ENCODE measurements around the gene ASTL.

DNA sequence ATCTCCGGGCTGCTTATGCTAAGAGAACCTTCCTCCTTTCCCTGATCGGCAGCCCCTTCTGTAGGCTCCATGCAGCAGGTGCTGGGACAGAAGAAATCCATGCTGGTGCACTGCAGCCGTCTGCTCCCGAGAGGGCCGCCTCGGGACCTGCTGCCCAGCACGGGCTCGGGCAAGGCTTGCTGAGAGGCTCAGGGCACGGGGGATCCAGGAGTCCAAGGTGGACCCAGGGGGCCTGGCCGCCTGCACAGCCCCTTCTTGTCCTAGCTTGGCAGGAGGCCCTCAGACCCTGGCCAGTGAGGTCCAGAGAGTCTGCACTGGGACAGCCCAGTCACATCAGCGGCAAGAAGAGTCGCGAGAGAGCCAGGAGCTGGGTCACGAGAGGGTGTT is 20.2 kb upstream of the ASTL start:
- TF ChIP-seq, protein P1, sequence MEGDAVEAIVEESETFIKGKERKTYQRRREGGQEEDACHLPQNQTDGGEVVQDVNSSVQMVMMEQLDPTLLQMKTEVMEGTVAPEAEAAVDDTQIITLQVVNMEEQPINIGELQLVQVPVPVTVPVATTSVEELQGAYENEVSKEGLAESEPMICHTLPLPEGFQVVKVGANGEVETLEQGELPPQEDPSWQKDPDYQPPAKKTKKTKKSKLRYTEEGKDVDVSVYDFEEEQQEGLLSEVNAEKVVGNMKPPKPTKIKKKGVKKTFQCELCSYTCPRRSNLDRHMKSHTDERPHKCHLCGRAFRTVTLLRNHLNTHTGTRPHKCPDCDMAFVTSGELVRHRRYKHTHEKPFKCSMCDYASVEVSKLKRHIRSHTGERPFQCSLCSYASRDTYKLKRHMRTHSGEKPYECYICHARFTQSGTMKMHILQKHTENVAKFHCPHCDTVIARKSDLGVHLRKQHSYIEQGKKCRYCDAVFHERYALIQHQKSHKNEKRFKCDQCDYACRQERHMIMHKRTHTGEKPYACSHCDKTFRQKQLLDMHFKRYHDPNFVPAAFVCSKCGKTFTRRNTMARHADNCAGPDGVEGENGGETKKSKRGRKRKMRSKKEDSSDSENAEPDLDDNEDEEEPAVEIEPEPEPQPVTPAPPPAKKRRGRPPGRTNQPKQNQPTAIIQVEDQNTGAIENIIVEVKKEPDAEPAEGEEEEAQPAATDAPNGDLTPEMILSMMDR (IDR thresholded peaks at IDR 0.05 in 4 of 5, conservative IDR thresholded peaks at IDR 0.05 in 1 of 5), result no peak
- TF ChIP-seq POLR2A (IDR thresholded peaks at IDR 0.05), result no peak

All from gastrocnemius medialis (tissue), 4 donors.